Measurements from ENCODE around the gene NELL2. TPM values are rescaled to one million over a fixed set of nuclear protein-coding genes. Genes with fewer than 3 reads are reported as not detected.

Gene NELL2
- total RNA-seq, 1 donor from 2014 or later: 27.1 TPM

DNA sequence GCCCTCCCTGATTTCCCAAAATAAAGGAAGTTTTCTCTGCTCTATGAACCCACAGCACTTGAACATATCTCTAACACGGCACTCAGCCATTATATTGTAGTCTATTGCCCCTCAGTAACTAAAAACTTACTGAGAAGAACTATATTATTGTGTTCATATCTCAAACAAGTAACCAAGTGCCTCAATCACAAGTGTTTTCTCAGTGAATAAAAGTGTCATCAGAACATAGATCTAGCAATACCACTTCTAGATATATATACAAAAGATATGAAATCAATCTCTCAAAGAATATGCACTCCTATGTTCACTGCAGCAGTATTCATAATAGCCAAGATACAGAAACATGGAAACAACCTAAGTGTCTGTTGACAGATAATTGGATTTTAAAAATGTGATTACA, 138.1 kb downstream of the NELL2 start:
- no peak overlapping the region for H3K27ac Mint-ChIP-seq
- no peaks in the 10 kb centered on the region for H3K4me1 Mint-ChIP-seq (ENCODE audit: unreplicated experiment)
- no peak overlapping the region for H3K4me3 Mint-ChIP-seq
- TF ChIP-seq, protein P1, sequence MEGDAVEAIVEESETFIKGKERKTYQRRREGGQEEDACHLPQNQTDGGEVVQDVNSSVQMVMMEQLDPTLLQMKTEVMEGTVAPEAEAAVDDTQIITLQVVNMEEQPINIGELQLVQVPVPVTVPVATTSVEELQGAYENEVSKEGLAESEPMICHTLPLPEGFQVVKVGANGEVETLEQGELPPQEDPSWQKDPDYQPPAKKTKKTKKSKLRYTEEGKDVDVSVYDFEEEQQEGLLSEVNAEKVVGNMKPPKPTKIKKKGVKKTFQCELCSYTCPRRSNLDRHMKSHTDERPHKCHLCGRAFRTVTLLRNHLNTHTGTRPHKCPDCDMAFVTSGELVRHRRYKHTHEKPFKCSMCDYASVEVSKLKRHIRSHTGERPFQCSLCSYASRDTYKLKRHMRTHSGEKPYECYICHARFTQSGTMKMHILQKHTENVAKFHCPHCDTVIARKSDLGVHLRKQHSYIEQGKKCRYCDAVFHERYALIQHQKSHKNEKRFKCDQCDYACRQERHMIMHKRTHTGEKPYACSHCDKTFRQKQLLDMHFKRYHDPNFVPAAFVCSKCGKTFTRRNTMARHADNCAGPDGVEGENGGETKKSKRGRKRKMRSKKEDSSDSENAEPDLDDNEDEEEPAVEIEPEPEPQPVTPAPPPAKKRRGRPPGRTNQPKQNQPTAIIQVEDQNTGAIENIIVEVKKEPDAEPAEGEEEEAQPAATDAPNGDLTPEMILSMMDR (conservative IDR thresholded peaks at IDR 0.05): no peak
- DNase-seq (ENCODE audit: extremely low spot score, unreplicated experiment): no peak
- H3K36me3 Mint-ChIP-seq: no peaks in the 10 kb centered on the region
- H3K27me3 Mint-ChIP-seq: no peaks in the 10 kb centered on the region
- peaks cover 4% of the 10 kb centered on the region for H3K9me3 Mint-ChIP-seq

DNA sequence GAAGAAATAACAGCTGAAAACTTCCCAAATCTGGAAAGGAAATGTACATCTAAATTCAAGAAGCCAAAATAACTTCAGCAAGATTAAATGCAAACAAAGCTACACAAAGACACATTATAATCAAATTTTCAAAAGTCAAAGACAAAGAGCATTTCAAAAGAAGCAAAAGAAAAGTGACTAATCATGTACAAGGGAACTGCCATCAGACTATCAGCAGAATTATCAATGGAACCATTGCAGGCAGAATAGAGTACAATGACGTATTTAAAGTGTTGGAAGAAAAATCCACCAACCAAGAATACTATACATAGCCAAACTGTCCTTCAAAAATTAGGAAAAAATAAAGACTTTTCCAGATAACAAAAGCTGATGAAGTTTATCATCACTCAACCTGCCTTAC, 147.5 kb downstream of the NELL2 start:
- Mint-ChIP-seq H3K27me3 (no peaks in the 10 kb centered on the region), H3K36me3 (no peaks in the 10 kb centered on the region)

DNA sequence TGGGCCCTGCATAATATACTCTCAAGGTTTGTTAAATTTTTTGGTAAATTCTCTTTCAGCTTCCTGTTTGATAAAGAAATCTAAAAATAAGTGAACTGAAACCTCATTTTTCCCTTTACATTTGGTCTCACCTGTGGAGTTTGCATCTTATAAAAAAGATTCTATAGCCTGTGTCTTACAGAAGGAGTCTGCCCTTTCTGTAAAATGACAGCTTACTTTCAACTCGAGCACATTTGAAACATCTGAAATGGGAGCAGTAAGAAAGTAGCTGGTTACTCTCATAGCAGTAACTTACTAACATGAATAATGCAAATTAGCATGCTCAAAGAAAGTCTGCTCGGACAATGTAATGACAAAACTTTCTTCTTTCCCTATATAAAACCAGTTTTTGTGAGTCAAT, 155.8 kb downstream of the NELL2 start:
- Mint-ChIP-seq H3K36me3 (no peaks in the 10 kb centered on the region), H3K27me3 (no peaks in the 10 kb centered on the region), H3K27ac (no peak overlapping the region)

More for the DNA sequence above, 147.5 kb downstream of the NELL2 start:
- Mint-ChIP-seq H3K4me3 (no peak overlapping the region), H3K27ac (no peak overlapping the region), H3K4me1 (ENCODE audit: unreplicated experiment) (no peaks in the 10 kb centered on the region), H3K9me3 (peaks cover 13% of the 10 kb centered on the region)
- DNase-seq (ENCODE audit: extremely low spot score, unreplicated experiment): no peak
- TF ChIP-seq, protein P1 (conservative IDR thresholded peaks at IDR 0.05): no peak

DNA sequence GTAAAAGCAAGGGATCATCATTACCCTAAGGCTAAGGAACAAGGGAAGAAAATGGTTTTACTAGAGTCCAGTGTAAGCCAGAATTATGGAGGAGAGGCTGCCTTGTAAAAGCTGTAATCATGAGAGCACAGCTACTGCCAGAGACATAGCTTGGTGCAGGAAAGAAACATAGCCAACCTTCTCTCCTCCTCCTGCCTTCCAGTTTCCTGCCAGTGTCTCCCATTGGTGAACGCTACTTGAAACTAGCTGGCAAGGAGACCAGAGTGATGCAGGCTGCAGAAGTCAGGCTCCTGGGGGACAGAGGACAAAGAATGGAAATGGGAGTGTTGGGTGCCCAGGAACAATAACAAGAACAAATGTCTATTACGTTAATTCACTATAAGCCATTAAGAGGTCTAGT, 158.5 kb downstream of the NELL2 start:
- Mint-ChIP-seq H3K27me3 (peaks cover 4% of the 10 kb centered on the region), H3K27ac (no peak overlapping the region), H3K4me3 (no peak overlapping the region), H3K36me3 (no peaks in the 10 kb centered on the region), H3K9me3 (no peaks in the 10 kb centered on the region), H3K4me1 (ENCODE audit: unreplicated experiment) (no peaks in the 10 kb centered on the region)
- TF ChIP-seq, protein P1 (conservative IDR thresholded peaks at IDR 0.05): no peak
- DNase-seq (ENCODE audit: extremely low spot score, unreplicated experiment): no peak

More for the DNA sequence above, 155.8 kb downstream of the NELL2 start:
- no peak for DNase-seq (ENCODE audit: extremely low spot score, unreplicated experiment)
- Mint-ChIP-seq H3K4me1 (ENCODE audit: unreplicated experiment) (no peaks in the 10 kb centered on the region), H3K4me3 (no peak overlapping the region), H3K9me3 (no peaks in the 10 kb centered on the region)
- TF ChIP-seq, protein P1 (conservative IDR thresholded peaks at IDR 0.05): no peak

DNA sequence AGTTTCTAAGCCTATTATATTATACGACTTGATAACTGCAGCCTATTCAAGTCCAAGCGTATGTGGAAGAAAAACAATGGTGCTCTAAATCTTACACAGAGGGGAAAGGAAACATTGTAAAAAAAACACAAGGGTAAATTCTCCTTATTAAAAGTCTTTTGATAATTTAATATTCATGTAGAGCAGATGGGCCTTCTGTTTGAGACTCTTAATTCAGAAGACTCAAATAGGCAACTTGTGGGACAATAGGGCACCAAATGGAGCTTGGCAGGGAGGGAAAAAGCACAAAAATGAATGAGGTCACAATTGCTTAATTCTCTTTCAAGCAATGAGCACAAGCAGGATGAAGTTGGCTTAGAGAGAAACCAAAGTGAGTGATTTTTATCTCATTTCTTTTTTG, 159.4 kb downstream of the NELL2 start:
- H3K4me1 Mint-ChIP-seq (ENCODE audit: unreplicated experiment): no peaks in the 10 kb centered on the region
- H3K4me3 Mint-ChIP-seq: no peak overlapping the region
- H3K9me3 Mint-ChIP-seq: no peaks in the 10 kb centered on the region
- no peak overlapping the region for H3K27ac Mint-ChIP-seq
- H3K27me3 Mint-ChIP-seq: peaks cover 4% of the 10 kb centered on the region
- TF ChIP-seq, protein P1 (conservative IDR thresholded peaks at IDR 0.05): no peak
- DNase-seq (ENCODE audit: extremely low spot score, unreplicated experiment): no peak
- H3K36me3 Mint-ChIP-seq: no peaks in the 10 kb centered on the region

DNA sequence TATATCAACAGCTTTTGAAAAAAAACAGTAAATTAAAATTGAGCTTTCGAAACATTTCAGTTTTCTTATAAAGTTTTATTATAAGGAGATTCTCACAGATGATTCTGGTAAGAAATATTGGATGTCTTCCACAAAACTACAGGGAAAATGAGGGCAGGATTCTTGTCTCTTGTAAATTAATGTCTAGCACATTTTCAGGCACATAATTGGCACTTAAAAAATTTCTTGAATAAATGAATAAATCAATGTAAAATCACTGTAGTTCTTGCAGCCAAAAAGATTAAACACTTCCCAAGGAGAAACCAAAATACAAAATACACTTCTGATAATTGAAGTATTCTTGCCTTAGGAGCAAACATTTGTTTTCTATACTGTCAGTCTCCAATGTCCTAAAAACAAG, 164.4 kb downstream of the NELL2 start:
- peaks cover 7% of the 10 kb centered on the region for H3K27me3 Mint-ChIP-seq
- DNase-seq (ENCODE audit: extremely low spot score, unreplicated experiment): no peak

More for the DNA sequence above, 164.4 kb downstream of the NELL2 start:
- no peaks in the 10 kb centered on the region for H3K9me3 Mint-ChIP-seq
- TF ChIP-seq, protein P1 (conservative IDR thresholded peaks at IDR 0.05): no peak
- H3K27ac Mint-ChIP-seq: no peak overlapping the region
- H3K4me1 Mint-ChIP-seq (ENCODE audit: unreplicated experiment): no peaks in the 10 kb centered on the region
- H3K36me3 Mint-ChIP-seq: no peaks in the 10 kb centered on the region
- no peak overlapping the region for H3K4me3 Mint-ChIP-seq
